HepG2 (cell line): Measurements from ENCODE around the gene VCL. TPM values are rescaled to one million over a fixed set of nuclear protein-coding genes. Genes with fewer than 3 reads are reported as not detected.

ENCODE experiments used
- CSRNP2 ChIP-seq: sonication (generic); formaldehyde crosslinking; conservative IDR thresholded peaks from 2 replicates; pipeline ENCODE4 v1.8.0; 2022; ENCODE audit warnings: low read depth, missing genetic modification reagents
- DZIP1 ChIP-seq: sonication (generic); formaldehyde crosslinking; IDR thresholded peaks from 2 replicates; pipeline ENCODE4 v1.5.0; 2020; ENCODE audit warnings: mild to moderate bottlenecking, missing genetic modification reagents
- FOXP4 ChIP-seq: sonication (generic); formaldehyde crosslinking; IDR thresholded peaks from 2 replicates; pipeline ENCODE4 v1.4.0; 2020; ENCODE audit warnings: missing genetic modification reagents
- MED13 ChIP-seq: sonication (generic); formaldehyde crosslinking; IDR thresholded peaks from 2 replicates; pipeline ENCODE4 v1.5.0; 2020; ENCODE audit warnings: missing genetic modification reagents
- MXD4 ChIP-seq: IDR thresholded peaks from 2 replicates; pipeline ENCODE4 v1.6.1; 2016; ENCODE audit warnings: mild to moderate bottlenecking, missing biosample characterization, missing genetic modification reagents
- TRIM22 ChIP-seq: fragments of 450-650 bp; IDR thresholded peaks from 2 replicates; pipeline ENCODE4 v1.6.1; 2017
- polyA plus RNA-seq, 8 experiments: library from polyadenylated mRNA; depleted of rRNA in 3 of 8; stranded (reverse) in 7 of 8; unstranded in 1 of 8; fragments of >200 nt; fragmentation: Illumina TruSeq in 4 of 8; extraction: Trizol in 4 of 8; gene quantifications; 2 replicates each; pipeline versions ENCODE4 v1.2.1 to v1.2.3, GENCODE V29; 2011 to 2016; ENCODE audit warnings: low read depth in 4 of 8, missing spikeins in 1 of 8, mixed read lengths in 1 of 8; ENCODE audit not compliant: insufficient read depth in 1 of 8
- total RNA-seq, 5 experiments: library from RNA; depleted of rRNA; stranded (reverse); fragments of >200 nt; fragmentation: Illumina TruSeq; extraction: Trizol; gene quantifications; 2 replicates each; pipeline ENCODE4 v1.2.3, GENCODE V29; 2016; ENCODE audit warnings: low read depth in 1 of 5

The VCL gene
- total and polyA plus RNA-seq, 2 of the 13 experiments (the other 11 are each of a cell fraction or from before 2014, with no cell fraction given) = 17.3 to 26.9 TPM

GRCh38 chr10:74063256-74063655 lies 65.3 kb downstream of the VCL start (continued):
- TF ChIP-seq FOXP4 (no peak), TRIM22 (no peak), MED13 (CRISPR knock-in tag) (no peak), MXD4 (no peak), CSRNP2 (CRISPR knock-in tag) (no peak), DZIP1 (CRISPR knock-in tag) (no peak)
